Sigmoid colon (tissue), 4 donors: ENCODE results near the gene ZNF579.

Experiments
- CTCF ChIP-seq, 4 experiments: fragments of 450-650 bp in 3 of 4; fragments of 200-600 bp in 1 of 4; IDR thresholded peaks; one replicate each; pipeline ENCODE4 v1.5.1; 2016 to 2019; ENCODE audit warnings: antibody characterized with exemption in 4 of 4, mild to moderate bottlenecking in 3 of 4, moderate library complexity in 2 of 4
- EP300 ChIP-seq, 4 donors: sonication (generic); formaldehyde crosslinking; IDR thresholded peaks; one replicate each; pipeline ENCODE4 v1.6.1; 2017; ENCODE audit warnings: antibody characterized with exemption in 4 of 4
- POLR2A ChIP-seq, 2 donors: fragments of 450-650 bp; IDR thresholded peaks; one replicate each; pipeline ENCODE4 v1.6.1; 2016; ENCODE audit warnings: antibody characterized with exemption in 2 of 2, mild to moderate bottlenecking in 2 of 2, moderate library complexity in 2 of 2
- POLR2AphosphoS5 ChIP-seq, 4 donors: sonication (generic); formaldehyde crosslinking; IDR thresholded peaks; one replicate each; pipeline ENCODE4 v1.6.1; 2017; ENCODE audit warnings: antibody characterized with exemption in 4 of 4

- TF ChIP-seq CTCF (IDR thresholded peaks at IDR 0.05) (no peak), POLR2A (IDR thresholded peaks at IDR 0.05) (no peak), EP300 (IDR thresholded peaks at IDR 0.05) (no peak), POLR2AphosphoS5 (IDR thresholded peaks at IDR 0.05) (no peak)
Observed at GRCh38 chr19:55621673-55622231, 41.1 kb upstream of the ZNF579 start.
